HFF-Myc (cell line): ENCODE data around the gene RAD51B.

Source experiments
- DNase-seq: peaks from one replicate; pipeline ENCODE4 v3.0.0-alpha.2; 2011; ENCODE audit warnings: low read depth; ENCODE audit errors: extremely low read depth
- H3K4me3 ChIP-seq: replicated peaks from 2 replicates; pipeline ENCODE4 v1.5.1; 2011; ENCODE audit warnings: low read depth, mild to moderate bottlenecking, control low read depth, low read length
- TF ChIP-seq, protein P1 (sequence below): IDR thresholded peaks from 2 replicates; pipeline ENCODE4 v1.5.1; 2012; ENCODE audit warnings: mild to moderate bottlenecking, low read depth, low read length, control low read depth; ENCODE audit errors: missing control alignments

RAD51B gene

DNA sequence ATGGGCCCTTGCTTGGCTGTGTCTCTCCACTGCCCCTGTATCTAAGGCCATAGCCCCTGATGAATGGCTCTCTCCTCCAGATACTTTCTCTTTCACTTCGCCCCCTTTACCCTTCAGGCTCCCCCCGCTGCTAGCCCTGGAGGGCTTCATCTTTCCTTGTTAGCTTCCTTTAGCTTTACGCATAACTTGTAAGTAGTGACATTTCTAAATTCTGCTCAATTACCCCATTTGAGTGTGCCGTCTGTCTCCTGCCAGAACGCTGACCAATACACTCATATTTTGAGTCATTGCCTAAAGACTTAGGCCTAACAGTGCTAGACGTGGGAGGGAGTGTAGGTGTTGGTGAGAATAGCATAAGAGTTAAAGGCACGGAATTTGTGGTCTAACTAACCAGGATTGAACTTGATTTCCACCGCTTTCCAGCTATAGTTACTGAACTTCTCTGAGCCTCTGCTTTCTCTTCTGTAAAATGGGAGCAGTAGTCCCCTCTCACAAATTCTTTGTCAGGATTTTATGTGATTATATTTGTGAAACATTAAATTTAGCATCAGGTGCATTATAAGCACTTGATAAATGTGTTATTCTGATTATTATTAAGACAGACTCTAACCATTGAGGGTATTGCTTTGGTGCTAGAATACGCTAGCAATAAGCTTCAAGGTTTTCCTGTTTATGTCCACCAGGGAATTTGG is 844.0 kb downstream of the RAD51B start:
- TF ChIP-seq, protein P1, sequence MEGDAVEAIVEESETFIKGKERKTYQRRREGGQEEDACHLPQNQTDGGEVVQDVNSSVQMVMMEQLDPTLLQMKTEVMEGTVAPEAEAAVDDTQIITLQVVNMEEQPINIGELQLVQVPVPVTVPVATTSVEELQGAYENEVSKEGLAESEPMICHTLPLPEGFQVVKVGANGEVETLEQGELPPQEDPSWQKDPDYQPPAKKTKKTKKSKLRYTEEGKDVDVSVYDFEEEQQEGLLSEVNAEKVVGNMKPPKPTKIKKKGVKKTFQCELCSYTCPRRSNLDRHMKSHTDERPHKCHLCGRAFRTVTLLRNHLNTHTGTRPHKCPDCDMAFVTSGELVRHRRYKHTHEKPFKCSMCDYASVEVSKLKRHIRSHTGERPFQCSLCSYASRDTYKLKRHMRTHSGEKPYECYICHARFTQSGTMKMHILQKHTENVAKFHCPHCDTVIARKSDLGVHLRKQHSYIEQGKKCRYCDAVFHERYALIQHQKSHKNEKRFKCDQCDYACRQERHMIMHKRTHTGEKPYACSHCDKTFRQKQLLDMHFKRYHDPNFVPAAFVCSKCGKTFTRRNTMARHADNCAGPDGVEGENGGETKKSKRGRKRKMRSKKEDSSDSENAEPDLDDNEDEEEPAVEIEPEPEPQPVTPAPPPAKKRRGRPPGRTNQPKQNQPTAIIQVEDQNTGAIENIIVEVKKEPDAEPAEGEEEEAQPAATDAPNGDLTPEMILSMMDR = no peak
- DNase-seq = no peak
- H3K4me3 ChIP-seq = no peak overlapping the region

DNA sequence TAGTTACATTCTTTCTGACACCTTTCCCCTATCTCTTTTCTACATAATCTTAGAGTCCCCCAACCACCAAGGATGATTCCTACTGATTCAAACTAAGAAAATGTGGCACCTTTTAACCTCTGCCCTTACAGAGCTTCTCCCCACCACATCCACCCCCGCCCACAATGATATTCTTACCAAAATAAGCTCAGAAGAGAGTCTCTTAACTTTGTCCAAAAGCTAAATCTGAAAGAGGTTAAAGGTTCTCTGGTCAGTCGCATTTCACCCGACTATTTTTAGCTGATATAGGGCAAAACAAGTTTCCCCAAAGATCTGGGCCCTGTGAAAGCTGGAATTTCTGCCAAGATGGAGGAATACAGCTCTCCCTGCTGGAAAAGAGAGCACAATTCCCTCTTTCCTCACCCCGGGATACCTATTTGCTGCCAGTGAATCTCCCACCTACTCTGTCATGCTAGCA is 844.7 kb downstream of the RAD51B start:
- TF ChIP-seq, protein P1 = no peak
- no peak overlapping the region for H3K4me3 ChIP-seq
- no peak for DNase-seq

DNA sequence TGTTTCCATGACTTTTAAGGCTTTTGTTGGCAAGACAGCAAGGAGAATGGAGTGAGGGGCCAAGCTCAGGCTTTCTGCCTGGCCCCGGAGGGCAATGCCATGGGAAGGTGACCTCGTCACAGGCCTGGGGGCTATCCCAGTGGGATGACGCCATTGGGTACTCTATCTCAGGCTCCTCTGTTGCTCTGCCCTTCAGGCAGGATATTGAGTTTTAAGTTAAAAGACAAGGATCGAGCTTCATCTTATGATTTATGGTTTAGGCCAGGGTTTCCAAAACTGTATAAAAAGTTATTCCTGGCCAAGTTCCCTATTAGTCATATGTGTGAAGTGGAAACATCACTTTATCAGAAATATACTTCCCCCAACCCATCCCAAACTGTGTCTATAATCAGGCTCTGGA is 845.6 kb downstream of the RAD51B start:
- no peak overlapping the region for H3K4me3 ChIP-seq
- TF ChIP-seq, protein P1 = no peak
- no peak for DNase-seq

DNA sequence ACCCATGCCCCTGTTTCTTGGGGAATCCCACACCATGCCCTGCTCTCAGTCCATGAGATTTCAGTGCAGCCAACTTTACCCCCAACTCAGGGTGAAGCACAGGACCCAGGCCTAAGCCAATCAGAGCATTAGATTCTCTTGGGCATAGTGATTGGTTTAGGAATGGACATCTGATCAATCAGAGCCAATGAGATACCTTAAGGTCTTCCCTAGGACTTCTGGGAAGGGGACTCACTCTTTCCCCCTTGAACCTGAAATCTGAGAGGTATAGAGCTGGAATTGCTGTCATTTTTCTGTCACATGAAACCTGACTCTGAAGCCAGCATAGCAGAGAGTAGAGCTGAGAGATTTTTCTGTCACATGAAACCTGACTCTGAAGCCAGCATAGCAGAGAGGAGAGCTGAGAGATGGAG is 846.2 kb downstream of the RAD51B start:
- H3K4me3 ChIP-seq = no peak overlapping the region

DNA sequence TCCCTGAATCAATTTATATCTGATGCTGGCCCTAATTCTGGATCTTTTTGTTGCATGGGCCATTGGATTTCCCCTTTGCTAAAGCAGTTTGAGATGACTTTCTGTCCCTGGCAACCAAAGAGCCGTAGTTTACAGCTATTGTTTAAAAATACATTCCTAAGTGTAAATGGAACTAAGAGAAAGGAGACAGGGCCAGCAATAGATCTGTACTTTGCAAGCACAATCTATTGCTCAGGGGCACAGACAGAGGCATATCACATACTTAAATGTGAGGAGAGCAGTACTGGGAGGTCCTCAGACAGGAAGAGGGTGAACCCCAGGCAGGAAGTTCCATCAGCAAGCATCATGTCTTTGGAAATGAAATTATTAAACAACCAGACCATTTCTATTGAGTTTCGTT is 846.7 kb downstream of the RAD51B start:
- TF ChIP-seq, protein P1 = no peak
- no peak overlapping the region for H3K4me3 ChIP-seq
- no peak for DNase-seq

More for the DNA sequence above, 846.2 kb downstream of the RAD51B start:
- TF ChIP-seq, protein P1 = no peak
- no peak for DNase-seq

DNA sequence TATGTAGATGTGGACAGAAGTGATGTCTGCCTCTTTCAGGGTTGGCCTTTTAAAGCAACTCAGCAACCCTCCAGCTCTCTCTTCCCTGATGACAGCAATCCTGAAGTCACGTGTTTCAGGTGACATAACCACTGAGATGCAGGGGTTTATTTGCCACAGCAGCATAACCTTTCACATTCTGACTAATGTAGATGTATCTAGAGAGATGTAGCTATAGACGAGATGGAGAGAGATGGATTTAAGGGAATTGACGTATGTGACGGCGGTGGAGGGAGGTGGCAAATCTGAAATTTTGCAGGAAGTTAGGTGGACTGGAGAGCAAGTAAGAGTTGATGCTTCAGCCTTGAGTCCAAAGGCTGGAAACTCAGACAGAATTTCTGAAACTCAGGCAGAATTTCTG is 847.3 kb downstream of the RAD51B start:
- no peak for DNase-seq
- H3K4me3 ChIP-seq = no peak overlapping the region
- TF ChIP-seq, protein P1 = no peak
